D721Med (cell line): ENCODE data around the gene ZAP70.

ENCODE experiments used
- DNase-seq: peaks from one replicate; pipeline ENCODE4 v3.0.0; 2011; ENCODE audit warnings: low spot score; ENCODE audit not compliant: insufficient read length
- FAIRE-seq: peaks from 2 replicates; lab custom pipeline; 2011; peaks lifted over from hg19 to GRCh38; lab: Jason Lieb, UNC
- TF ChIP-seq, protein P1 (sequence below): IDR thresholded peaks from 2 replicates; pipeline ENCODE4 v1.5.1; 2012; ENCODE audit warnings: mild to moderate bottlenecking, control low read depth; ENCODE audit not compliant: insufficient read depth; ENCODE audit errors: missing control alignments

Gene ZAP70

DNA sequence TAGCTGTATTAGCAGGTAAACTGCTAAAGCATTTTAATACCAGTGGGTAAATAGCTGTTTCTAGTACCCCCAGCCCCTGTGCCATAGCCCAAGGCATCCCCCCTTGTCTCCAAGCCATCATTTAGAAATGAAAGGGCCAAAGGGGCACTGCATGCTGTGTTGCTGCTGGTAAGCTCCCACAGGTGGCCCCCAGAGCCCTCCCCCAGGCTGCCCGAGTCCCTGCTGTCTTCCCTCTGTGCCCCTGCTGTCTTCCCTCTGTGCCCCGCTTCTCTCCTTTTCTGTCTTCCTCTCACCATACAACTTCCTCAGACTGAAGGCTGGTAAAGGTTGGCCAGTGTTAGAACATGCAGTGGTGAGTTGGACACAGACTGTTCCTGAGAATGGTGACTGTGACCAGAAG is 42.1 kb downstream of the ZAP70 start:
- FAIRE-seq: no peak
- TF ChIP-seq, protein P1, sequence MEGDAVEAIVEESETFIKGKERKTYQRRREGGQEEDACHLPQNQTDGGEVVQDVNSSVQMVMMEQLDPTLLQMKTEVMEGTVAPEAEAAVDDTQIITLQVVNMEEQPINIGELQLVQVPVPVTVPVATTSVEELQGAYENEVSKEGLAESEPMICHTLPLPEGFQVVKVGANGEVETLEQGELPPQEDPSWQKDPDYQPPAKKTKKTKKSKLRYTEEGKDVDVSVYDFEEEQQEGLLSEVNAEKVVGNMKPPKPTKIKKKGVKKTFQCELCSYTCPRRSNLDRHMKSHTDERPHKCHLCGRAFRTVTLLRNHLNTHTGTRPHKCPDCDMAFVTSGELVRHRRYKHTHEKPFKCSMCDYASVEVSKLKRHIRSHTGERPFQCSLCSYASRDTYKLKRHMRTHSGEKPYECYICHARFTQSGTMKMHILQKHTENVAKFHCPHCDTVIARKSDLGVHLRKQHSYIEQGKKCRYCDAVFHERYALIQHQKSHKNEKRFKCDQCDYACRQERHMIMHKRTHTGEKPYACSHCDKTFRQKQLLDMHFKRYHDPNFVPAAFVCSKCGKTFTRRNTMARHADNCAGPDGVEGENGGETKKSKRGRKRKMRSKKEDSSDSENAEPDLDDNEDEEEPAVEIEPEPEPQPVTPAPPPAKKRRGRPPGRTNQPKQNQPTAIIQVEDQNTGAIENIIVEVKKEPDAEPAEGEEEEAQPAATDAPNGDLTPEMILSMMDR: no peak

DNA sequence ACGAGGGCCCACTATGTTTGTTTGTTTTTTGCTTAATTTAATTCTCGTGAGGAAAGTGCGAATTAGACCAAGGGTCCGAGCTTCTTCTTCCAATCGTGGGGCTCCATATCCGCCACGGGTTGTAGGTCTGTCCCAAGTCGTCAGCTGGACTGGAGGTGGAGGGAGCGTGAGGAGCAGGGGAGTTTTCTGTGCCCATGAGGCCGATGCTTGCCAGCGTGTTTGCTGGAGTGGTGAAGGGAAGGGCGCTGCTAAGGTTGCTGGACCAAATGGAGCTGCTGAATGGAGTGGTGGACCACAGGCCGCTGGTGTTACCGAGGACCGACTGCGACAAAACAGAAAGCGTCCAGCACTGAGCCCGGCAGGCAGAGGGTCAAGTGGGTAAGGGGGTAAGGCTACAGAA is 43.7 kb downstream of the ZAP70 start:
- DNase-seq (no peak), FAIRE-seq (no peak)
- TF ChIP-seq, protein P1: no peak

More for the DNA sequence above, 42.1 kb downstream of the ZAP70 start:
- no peak for DNase-seq

DNA sequence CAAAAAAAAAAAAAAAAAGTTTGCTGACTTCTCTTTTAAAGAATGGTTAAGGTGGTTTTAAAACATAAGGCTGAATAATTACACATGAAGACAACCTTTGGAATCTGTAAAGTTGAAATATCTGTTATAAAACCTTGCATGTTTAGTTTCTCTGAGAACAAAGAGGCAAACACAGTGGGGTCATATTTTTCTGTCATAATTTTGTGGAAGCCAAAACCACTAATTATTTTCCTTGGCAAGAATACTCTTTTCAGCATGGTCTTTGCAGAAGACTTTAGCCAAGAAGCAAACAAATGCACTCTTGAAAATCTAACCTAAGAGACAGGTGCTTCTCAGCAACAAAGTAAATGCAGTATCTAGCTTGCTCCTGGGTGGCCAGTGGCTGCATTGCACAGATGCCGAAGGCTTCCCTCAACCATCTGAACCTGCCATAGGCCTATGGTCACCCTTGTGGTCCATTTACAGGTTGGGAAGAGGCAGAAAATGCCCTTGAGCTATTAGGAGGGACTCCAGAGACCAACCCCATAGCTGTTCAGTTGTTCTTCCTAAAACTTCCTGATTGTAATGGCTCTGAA is 44.8 kb downstream of the ZAP70 start:
- DNase-seq (no peak), FAIRE-seq (no peak)
- TF ChIP-seq, protein P1: no peak

DNA sequence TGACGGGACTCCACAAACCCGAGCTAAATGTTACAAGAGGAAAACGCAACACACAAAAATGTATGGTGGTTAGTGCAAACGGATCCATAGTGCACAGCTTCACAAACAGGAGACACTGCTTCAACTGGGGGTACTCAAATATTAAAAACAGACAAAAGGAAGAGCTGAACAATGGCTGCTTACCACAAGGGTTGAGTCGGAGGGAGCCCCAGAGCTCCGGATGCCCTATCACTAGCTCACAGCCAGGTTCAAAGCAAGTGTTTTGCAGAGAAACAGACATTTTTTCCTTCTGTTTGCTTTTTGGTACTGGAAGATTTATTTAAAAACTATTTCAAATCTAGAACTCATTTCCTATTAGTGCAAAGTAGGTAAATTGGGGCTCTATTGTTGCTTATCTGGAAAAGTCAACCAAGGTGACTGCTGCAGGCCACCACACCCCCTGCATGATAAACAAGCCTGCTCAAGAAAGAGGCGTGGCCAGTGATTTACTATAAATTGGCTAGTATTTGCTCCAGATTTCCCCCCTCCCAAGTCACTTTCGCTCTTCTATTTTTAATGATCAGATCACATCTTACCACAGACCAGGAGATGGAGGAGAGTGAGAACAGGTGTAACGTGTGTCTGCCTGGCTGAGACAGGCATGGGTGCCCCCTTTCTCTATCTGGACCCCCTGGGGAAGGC is 46.5 kb downstream of the ZAP70 start:
- DNase-seq: no peak
- FAIRE-seq: no peak
- TF ChIP-seq, protein P1: no peak

DNA sequence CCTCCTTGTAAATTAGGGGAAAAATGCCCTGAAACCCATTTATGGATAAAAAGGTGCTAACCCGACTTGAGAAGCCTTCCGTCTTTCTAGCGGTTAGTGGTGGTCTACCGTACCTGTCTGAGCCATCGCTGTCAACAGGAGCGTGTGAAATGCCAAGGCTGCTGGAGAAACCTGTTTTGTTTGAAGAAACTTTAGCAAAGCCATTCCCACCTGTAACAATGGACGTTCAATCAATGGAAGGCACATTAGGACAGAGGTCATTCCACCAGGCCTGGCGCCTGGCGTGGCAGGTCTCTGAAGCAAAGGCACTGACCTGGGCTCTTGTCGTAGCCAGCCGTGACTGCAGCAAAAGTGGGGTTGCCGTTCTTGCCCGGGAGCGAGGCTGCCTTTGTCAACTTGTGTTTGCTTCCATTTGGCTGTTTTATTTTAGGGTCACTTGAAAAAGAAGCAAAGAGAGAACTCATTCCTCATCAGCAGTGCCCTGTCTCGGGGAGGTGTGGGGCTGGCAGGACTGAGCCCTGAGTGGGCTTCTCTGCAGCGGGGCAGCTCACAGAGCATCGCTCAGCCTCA is 47.2 kb downstream of the ZAP70 start:
- DNase-seq (no peak), FAIRE-seq (no peak)
- TF ChIP-seq, protein P1: no peak

DNA sequence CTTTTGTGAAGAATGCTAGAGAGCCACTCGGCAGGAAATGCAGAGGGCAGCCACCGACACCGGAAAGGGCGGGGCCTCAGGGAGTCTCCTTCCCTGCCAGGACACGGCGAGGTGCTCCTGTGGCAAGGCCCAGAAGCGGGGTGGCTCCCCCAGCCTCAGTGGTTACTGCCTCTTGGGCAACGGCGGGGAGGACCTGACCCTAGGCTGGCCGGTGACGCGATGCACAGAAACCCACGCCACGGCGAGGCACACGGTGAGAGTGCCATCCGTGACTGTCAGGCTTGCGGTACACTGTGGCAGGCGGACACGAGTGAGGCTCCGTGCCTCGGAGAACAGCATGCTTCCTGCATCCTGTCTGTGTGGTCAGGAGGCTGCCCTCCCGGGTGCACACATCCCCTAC is 47.8 kb downstream of the ZAP70 start:
- FAIRE-seq (no peak), DNase-seq (no peak)
- TF ChIP-seq, protein P1: no peak
